GM19455 (cell line): Measurements from ENCODE around the gene SOX30.

Source experiments
- ATAC-seq: cut with Tn5 transposase; IDR thresholded peaks from one replicate; pipeline ENCODE4 v1.9.1; 2021; ENCODE audit not compliant: unreplicated experiment

Gene SOX30

GRCh38 chr5:157610990-157611389 is 41.2 kb downstream of the SOX30 start:
- no peak for ATAC-seq

GRCh38 chr5:157608972-157609565 is 43.2 kb downstream of the SOX30 start:
- no peak for ATAC-seq

- ATAC-seq: no peak
Measured at GRCh38 chr5:157607371-157608161, 44.7 kb downstream of the SOX30 start.

GRCh38 chr5:157606046-157606445 is 46.2 kb downstream of the SOX30 start:
- ATAC-seq: no peak

- no peak for ATAC-seq
Measured at GRCh38 chr5:157603333-157604190, 48.7 kb downstream of the SOX30 start.

GRCh38 chr5:157602505-157602904 is 49.7 kb downstream of the SOX30 start:
- ATAC-seq: peak; percentile 44

GRCh38 chr5:157600252-157600651 is 52.0 kb downstream of the SOX30 start:
- ATAC-seq: no peak

GRCh38 chr5:157599565-157599964 is 52.7 kb downstream of the SOX30 start:
- ATAC-seq: no peak

GRCh38 chr5:157598350-157598936 is 53.8 kb downstream of the SOX30 start:
- ATAC-seq: peak; percentile 25

GRCh38 chr5:157597277-157597676 is 55.0 kb downstream of the SOX30 start:
- ATAC-seq: no peak

GRCh38 chr5:157596487-157596886 is 55.8 kb downstream of the SOX30 start:
- ATAC-seq: peak; percentile 70

GRCh38 chr5:157594675-157595459 is 57.4 kb downstream of the SOX30 start:
- ATAC-seq: no peak

- ATAC-seq: no peak
Measured at GRCh38 chr5:157594257-157594656, 58.0 kb downstream of the SOX30 start.

GRCh38 chr5:157593052-157593757 is 59.0 kb downstream of the SOX30 start:
- no peak for ATAC-seq

GRCh38 chr5:157592594-157592993 is 59.6 kb downstream of the SOX30 start:
- ATAC-seq: no peak

- ATAC-seq: no peak
Measured at GRCh38 chr5:157590478-157590877, 61.8 kb downstream of the SOX30 start.

GRCh38 chr5:157584628-157585027 is 67.6 kb downstream of the SOX30 start:
- ATAC-seq: no peak

- ATAC-seq: peak; percentile 62
Measured at GRCh38 chr5:157582731-157583620, 69.3 kb downstream of the SOX30 start.

- no peak for ATAC-seq
Measured at GRCh38 chr5:157581901-157582300, 70.3 kb downstream of the SOX30 start.
